GM23248 (cell line): ENCODE data around the gene CREB1.

Source experiments
- EZH2 ChIP-seq: fragments of 200-600 bp; sonication (generic); IDR thresholded peaks from 2 replicates; pipeline ENCODE4 v1.6.1; 2018; ENCODE audit warnings: antibody characterized with exemption, mild to moderate bottlenecking; ENCODE audit not compliant: insufficient read depth, poor library complexity, severe bottlenecking
- EZH2phosphoT487 ChIP-seq: fragments of 200-600 bp; sonication (generic); IDR thresholded peaks from 2 replicates; pipeline ENCODE4 v1.6.1; 2018; ENCODE audit warnings: antibody characterized with exemption, moderate library complexity, mild to moderate bottlenecking, low read depth; ENCODE audit not compliant: insufficient read depth

DNA sequence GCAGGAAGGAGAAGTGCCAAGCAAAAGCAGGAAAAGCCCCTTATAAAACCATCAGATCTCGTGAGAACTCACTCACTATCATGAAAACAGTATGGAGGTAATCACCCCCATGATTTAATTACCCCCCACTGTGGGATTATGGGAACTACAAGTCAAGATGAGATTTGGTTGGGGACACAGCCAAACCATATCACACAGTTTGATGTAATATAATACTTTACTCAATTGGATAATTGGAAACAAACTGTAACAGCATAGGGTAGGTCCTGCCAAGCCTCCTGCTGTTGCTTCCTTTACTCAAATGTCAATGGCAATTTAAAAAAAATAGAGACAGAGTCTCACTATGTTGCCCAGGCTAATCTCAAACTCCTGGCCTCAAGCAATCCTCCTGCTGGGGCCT is 110.9 kb downstream of the CREB1 start:
- TF ChIP-seq EZH2, result no peak
- TF ChIP-seq EZH2phosphoT487, result no peak
